HEK293 (cell line): ENCODE measurements around the gene COL1A1.

ENCODE experiments used
- CTCF ChIA-PET: fragments of 350-600 bp; formaldehyde crosslinking; extraction: SDS; loops from one replicate; lab custom pipeline; 2021; ENCODE audit warnings: antibody characterized with exemption; lab: Yijun Ruan, JAX
- POLR2A ChIA-PET: fragments of 300-600 bp; formaldehyde crosslinking; extraction: SDS; loops from one replicate; lab custom pipeline; 2020; ENCODE audit warnings: antibody characterized with exemption, inconsistent platforms; lab: Yijun Ruan, JAX
- H3K27ac ChIP-seq: fragments of 200-500 bp; sonication (Bioruptor generic); 2 replicates; pipeline ENCODE4 v1.5.1; 2014; ENCODE audit warnings: low read depth, low read length, control low read depth, inconsistent platforms; ENCODE audit errors: extremely low read depth
- H3K36me3 ChIP-seq, 2 experiments: fragments of 200-500 bp in 1 of 2; sonication (Bioruptor generic) in 1 of 2; 1 replicate in 1 of 2; 2 replicates in 1 of 2; pipeline ENCODE4 v1.5.1; 2014 to 2017; ENCODE audit warnings: inconsistent platforms in 2 of 2, low read length in 2 of 2; ENCODE audit not compliant: control insufficient read depth in 2 of 2, insufficient read depth in 1 of 2
- H3K4me1 ChIP-seq: fragments of 200-500 bp; sonication (Bioruptor generic); 2 replicates; pipeline ENCODE4 v1.5.1; 2014; ENCODE audit warnings: mild to moderate bottlenecking, low read length, inconsistent platforms; ENCODE audit not compliant: control insufficient read depth, insufficient read depth
- H3K4me3 ChIP-seq: 2 replicates; pipeline ENCODE4 v1.5.1; 2011; ENCODE audit warnings: low read depth, mild to moderate bottlenecking, control low read depth, low read length, moderate library complexity
- H3K9me3 ChIP-seq: fragments of 200-500 bp; sonication (Bioruptor generic); 2 replicates; pipeline ENCODE4 v1.5.1; 2014; ENCODE audit warnings: low read depth, low read length, inconsistent platforms; ENCODE audit not compliant: control insufficient read depth, insufficient read depth
- AEBP2 ChIP-seq: fragments of 450-650 bp; formaldehyde crosslinking; IDR thresholded peaks from 2 replicates; pipeline ENCODE4 v1.5.1; 2016; ENCODE audit warnings: missing biosample characterization, missing genetic modification characterization, borderline replicate concordance
- MZF1 ChIP-seq: fragments of 450-650 bp; formaldehyde crosslinking; IDR thresholded peaks from 2 replicates; pipeline ENCODE4 v1.5.1; 2017; ENCODE audit warnings: missing biosample characterization, missing genetic modification characterization, borderline replicate concordance
- OVOL3 ChIP-seq: fragments of 450-650 bp; formaldehyde crosslinking; IDR thresholded peaks from 2 replicates; pipeline ENCODE4 v1.5.1; 2016; ENCODE audit warnings: missing biosample characterization, missing genetic modification characterization
- PRDM10 ChIP-seq: fragments of 450-650 bp; formaldehyde crosslinking; IDR thresholded peaks from 2 replicates; pipeline ENCODE4 v1.5.1; 2016; ENCODE audit warnings: missing biosample characterization, missing genetic modification characterization
- RBAK ChIP-seq: fragments of 450-650 bp; formaldehyde crosslinking; IDR thresholded peaks from 2 replicates; pipeline ENCODE4 v1.5.1; 2016; ENCODE audit warnings: missing biosample characterization, missing genetic modification characterization
- TRIM28 ChIP-seq: IDR thresholded peaks from 2 replicates; pipeline ENCODE4 v1.6.1; 2011; ENCODE audit warnings: low read length, control low read depth, borderline replicate concordance
- ZBTB10 ChIP-seq: fragments of 450-650 bp; formaldehyde crosslinking; IDR thresholded peaks from 2 replicates; pipeline ENCODE4 v1.5.1; 2016; ENCODE audit warnings: missing biosample characterization, missing genetic modification characterization
- ZBTB20 ChIP-seq: fragments of 450-650 bp; formaldehyde crosslinking; IDR thresholded peaks from 2 replicates; pipeline ENCODE4 v1.5.1; 2016; ENCODE audit warnings: missing biosample characterization, missing genetic modification characterization
- ZNF18 ChIP-seq: fragments of 450-650 bp; formaldehyde crosslinking; IDR thresholded peaks from 2 replicates; pipeline ENCODE4 v1.5.1; 2016; ENCODE audit warnings: missing biosample characterization, missing genetic modification characterization
- ZNF202 ChIP-seq: fragments of 450-650 bp; formaldehyde crosslinking; IDR thresholded peaks from 2 replicates; pipeline ENCODE4 v1.5.1; 2016; ENCODE audit warnings: missing biosample characterization, missing genetic modification characterization, borderline replicate concordance
- ZNF24 ChIP-seq: fragments of 450-650 bp; formaldehyde crosslinking; IDR thresholded peaks from 2 replicates; pipeline ENCODE4 v1.5.1; 2016; ENCODE audit warnings: missing biosample characterization, missing genetic modification characterization
- ZNF398 ChIP-seq: fragments of 450-650 bp; formaldehyde crosslinking; IDR thresholded peaks from 2 replicates; pipeline ENCODE4 v1.5.1; 2017; ENCODE audit warnings: missing biosample characterization, missing genetic modification characterization
- ZNF521 ChIP-seq: fragments of 450-650 bp; formaldehyde crosslinking; IDR thresholded peaks from 2 replicates; pipeline ENCODE4 v1.5.1; 2017; ENCODE audit warnings: missing biosample characterization, mild to moderate bottlenecking, missing genetic modification characterization
- ZNF544 ChIP-seq: fragments of 450-650 bp; formaldehyde crosslinking; IDR thresholded peaks from 2 replicates; pipeline ENCODE4 v1.5.0; 2017; ENCODE audit warnings: missing biosample characterization, missing genetic modification characterization
- ZNF580 ChIP-seq: fragments of 450-650 bp; formaldehyde crosslinking; IDR thresholded peaks from 2 replicates; pipeline ENCODE4 v1.5.1; 2016; ENCODE audit warnings: missing biosample characterization, missing genetic modification characterization
- ZNF596 ChIP-seq: fragments of 450-650 bp; IDR thresholded peaks from 2 replicates; pipeline ENCODE4 v1.5.0; 2018; ENCODE audit warnings: missing biosample characterization, mild to moderate bottlenecking, missing genetic modification characterization, moderate library complexity
- ZNF600 ChIP-seq: fragments of 450-650 bp; formaldehyde crosslinking; IDR thresholded peaks from 2 replicates; pipeline ENCODE4 v1.5.1; 2016; ENCODE audit warnings: missing biosample characterization, missing genetic modification characterization
- ZNF664 ChIP-seq: fragments of 450-650 bp; formaldehyde crosslinking; IDR thresholded peaks from 2 replicates; pipeline ENCODE4 v1.5.1; 2016; ENCODE audit warnings: missing biosample characterization, missing genetic modification characterization
- ZNF791 ChIP-seq: fragments of 450-650 bp; formaldehyde crosslinking; IDR thresholded peaks from 2 replicates; pipeline ENCODE4 v1.5.1; 2016; ENCODE audit warnings: missing biosample characterization, missing genetic modification characterization
- ZNF830 ChIP-seq: fragments of 450-650 bp; IDR thresholded peaks from 2 replicates; pipeline ENCODE4 v1.5.0; 2018; ENCODE audit warnings: missing biosample characterization, missing genetic modification characterization, low read depth, mild to moderate bottlenecking, moderate library complexity
- ZSCAN4 ChIP-seq: fragments of 450-650 bp; formaldehyde crosslinking; IDR thresholded peaks from 2 replicates; pipeline ENCODE4 v1.5.1; 2017; ENCODE audit warnings: missing biosample characterization, missing genetic modification characterization

Gene COL1A1

GRCh38 chr17:50165066-50165465, 36.4 kb downstream of the COL1A1 start:
- POLR2A ChIA-PET, result interaction anchor here (1.3 kb wide), 1 partner anchor 13 kb away, joined by 8 read pairs; no protein-coding TSS in a partner anchor
- no peaks in the 10 kb centered on the region for H3K4me1 ChIP-seq
- no peak overlapping the region for H3K27ac ChIP-seq
- CTCF ChIA-PET, result interaction anchor here (0.5 to 7.4 kb wide), 15 partner anchors 10 to 151 kb away, joined by 3 to 106 read pairs (median 5); no protein-coding TSS in a partner anchor
- no peak overlapping the region for H3K4me3 ChIP-seq
- no peaks in the 10 kb centered on the region for H3K36me3 ChIP-seq
- H3K9me3 ChIP-seq, result no peaks in the 10 kb centered on the region
- no peak for TF ChIP-seq ZNF521
- no peak for TF ChIP-seq PRDM10 (tag by site-specific recombination)
- TF ChIP-seq ZNF398 (tag by site-specific recombination), result no peak
- TF ChIP-seq ZNF664 (tag by site-specific recombination), result no peak
- no peak for TF ChIP-seq ZNF544 (tag by site-specific recombination)
- TF ChIP-seq ZNF24 (tag by site-specific recombination), result no peak
- no peak for TF ChIP-seq ZNF580
- no peak for TF ChIP-seq ZNF18 (tag by site-specific recombination)
- no peak for TF ChIP-seq ZBTB20 (tag by site-specific recombination)
- no peak for TF ChIP-seq ZNF202 (tag by site-specific recombination)

GRCh38 chr17:50164697-50164988, 36.8 kb downstream of the COL1A1 start:
- ChIA-PET POLR2A (interaction anchor here (1.3 kb wide), 1 partner anchor 13 kb away, joined by 8 read pairs; no protein-coding TSS in a partner anchor), CTCF (interaction anchor here (0.5 to 7.4 kb wide), 11 partner anchors 10 to 152 kb away, joined by 3 to 106 read pairs (median 6); no protein-coding TSS in a partner anchor)
- Histone ChIP-seq H3K36me3 (no peaks in the 10 kb centered on the region), H3K4me3 (no peak overlapping the region), H3K27ac (no peak overlapping the region), H3K9me3 (no peaks in the 10 kb centered on the region), H3K4me1 (no peaks in the 10 kb centered on the region)
- TF ChIP-seq MZF1 (tag by site-specific recombination) (no peak), ZBTB10 (tag by site-specific recombination) (no peak), AEBP2 (tag by site-specific recombination) (no peak), RBAK (tag by site-specific recombination) (no peak), ZNF600 (tag by site-specific recombination) (no peak), OVOL3 (tag by site-specific recombination) (no peak), TRIM28 (no peak), ZNF596 (tag by site-specific recombination) (no peak), ZNF791 (no peak), ZSCAN4 (tag by site-specific recombination) (no peak), ZNF830 (tag by site-specific recombination) (no peak)
